Endometrial microvascular endothelial cells (primary cell): Measurements from ENCODE around the gene SLC35F1. TPM values are rescaled to one million over a fixed set of nuclear protein-coding genes. Genes with fewer than 3 reads are reported as not detected.

Experiments used
- in situ Hi-C: cut with HindIII; loops from 2 replicates; pipeline ENCODE4 v1.10.0; 2017; ENCODE audit warnings: low sequenced_read_pairs, low pct_unique_long_range_greater_than_20kb; ENCODE audit errors: inconsistent ontology term
- total RNA-seq: library from RNA; depleted of rRNA; stranded (reverse); fragments of >200 nt; gene quantifications from one replicate; pipeline ENCODE4 v1.2.3, GENCODE V29; 2015; ENCODE audit errors: inconsistent ontology term

SLC35F1 gene
- total RNA-seq, 1 donor from 2014 or later: not detected

DNA sequence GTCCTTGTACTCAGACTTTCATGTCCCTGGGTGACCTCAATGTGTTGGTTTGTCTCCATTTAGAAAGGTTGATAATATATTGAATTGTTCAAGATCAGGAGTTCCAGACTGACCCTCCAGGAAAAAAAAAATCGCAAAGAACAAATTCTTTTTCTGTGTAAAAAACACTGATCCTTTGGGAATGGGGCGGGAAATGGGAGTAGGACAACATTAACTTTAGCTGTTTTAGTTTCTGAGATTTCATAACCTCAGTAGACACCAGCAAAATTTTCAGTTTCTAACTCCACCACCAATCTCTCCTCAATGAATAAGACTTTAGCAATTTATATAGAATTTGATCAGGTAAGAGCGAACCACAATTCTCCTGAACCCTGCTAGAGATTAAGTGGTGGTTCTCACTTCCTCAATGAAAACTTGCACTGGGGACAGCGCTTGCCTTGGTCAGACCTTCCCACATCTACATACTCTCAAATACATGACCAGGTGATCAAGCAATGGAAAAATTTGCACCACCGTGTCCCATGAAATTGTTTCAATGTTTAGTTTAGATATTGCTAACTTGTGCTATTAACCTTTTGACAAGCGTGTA is 409.8 kb downstream of the SLC35F1 start:
- in situ Hi-C loops: no loop called here

DNA sequence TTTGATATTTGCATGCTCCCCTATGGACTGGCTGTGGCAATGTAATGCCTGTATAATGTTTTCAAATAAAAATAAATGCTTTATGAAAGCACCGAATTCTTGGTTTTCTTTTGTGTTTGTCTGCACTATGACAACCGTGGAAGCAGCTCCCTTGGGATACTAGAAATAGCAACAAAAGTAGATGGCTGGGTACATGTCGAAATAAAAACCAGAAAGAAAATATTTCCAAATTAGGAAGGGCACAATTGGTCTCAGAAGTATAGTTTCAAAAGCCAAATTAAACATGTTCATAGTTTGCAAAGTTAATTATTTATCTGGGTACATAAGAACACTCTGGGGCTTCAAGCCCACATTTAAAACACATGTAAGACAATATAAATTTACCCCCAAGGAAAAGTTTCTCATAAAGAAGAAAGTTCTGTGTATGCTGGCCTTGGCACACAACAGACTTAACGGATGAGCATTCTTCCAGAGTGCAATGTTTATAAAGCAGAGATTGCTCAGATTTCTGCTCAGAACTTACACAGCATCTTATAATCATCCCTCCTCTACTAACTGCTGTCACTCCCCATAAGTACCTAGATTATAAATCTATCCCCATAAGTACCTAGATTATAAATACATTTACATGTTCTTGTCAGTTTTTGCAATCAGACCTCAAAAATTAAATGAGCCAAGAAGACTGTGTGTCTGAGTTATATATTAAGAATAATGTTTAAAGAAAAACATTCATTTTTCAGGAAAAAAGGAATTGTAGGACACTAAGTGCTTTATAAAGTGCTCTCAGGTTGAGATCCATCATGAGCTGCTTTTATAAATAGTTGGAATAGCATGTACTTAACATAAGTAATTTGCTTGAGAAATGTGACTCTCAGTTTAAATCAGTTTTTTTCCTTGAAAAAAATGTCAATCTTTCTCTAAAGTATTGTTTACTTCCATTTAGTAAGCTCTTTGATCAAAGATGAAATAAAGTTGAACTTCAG is 410.8 kb downstream of the SLC35F1 start:
- in situ Hi-C loops: no loop called here

DNA sequence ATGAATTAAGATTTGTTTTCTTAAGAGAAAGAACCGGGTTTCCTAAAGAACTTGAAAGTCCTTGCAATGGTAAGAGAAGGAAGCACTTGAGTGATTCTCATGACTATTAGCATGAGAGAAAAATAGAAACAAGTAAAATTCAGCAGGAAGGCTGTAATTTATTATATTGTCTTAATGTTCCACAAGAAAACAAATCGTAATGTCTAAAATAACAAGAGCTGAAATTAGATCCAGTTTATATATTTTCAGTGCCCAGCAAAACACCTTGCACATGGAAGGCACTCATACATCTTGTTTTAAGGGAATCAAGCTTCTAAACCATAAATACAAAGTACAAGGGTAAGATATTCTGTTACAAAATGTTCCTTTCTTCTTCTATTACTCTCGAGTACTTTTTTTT is 411.6 kb downstream of the SLC35F1 start:
- in situ Hi-C loops: no loop called here

DNA sequence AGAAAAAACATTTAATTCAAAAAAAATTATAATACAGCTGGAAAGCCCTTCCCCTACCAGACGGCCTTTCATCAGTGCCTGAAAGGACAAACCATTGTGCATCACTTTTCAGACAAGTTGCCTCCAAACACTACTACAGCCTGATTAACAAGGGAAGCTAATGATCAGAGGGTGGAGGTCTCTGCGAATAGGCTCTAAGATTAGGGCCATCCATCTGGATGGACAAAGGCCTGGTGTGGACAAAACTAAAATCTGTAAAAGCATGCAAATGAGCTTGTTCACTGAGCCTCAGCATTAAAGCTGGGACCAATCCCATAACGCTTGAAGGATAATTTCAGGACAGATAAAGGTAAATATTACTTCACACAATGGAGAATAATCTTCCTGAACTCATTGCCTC is 412.4 kb downstream of the SLC35F1 start:
- in situ Hi-C loops: no loop called here

DNA sequence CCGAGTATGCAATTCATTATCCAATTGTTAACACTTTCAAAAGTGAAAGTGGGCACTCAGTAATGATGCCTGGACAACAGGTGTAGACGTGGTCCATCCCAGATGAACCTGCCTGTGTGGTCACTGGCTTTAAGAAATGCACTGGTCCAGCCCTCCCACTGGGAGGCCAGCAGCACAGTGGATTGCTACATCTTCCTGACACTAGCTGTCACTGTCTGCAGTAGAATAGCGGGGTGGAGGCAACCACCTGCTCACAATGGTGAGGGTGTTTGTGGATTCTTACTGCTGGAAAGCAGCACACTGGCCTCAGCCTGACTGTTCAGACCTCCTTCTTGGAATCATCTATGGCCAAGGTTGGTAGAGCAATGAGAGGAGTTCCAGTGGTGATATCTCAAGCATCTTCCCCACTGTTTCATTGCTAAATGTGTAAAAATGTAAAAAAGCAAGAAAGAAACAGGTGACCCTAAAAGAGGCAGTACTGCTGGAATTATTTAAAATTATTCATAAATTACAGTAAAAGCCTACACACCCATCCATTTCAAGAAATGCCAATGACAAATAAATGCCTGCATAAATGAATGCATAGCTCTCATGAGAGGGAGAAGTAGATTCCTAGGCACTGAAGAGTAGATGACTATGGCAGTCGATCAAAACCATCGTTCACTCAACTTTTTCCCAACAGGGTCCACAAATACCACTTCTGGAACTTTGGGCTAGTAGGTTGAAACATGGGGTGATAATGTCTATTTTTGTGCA is 413.0 kb downstream of the SLC35F1 start:
- in situ Hi-C loops: no loop called here

DNA sequence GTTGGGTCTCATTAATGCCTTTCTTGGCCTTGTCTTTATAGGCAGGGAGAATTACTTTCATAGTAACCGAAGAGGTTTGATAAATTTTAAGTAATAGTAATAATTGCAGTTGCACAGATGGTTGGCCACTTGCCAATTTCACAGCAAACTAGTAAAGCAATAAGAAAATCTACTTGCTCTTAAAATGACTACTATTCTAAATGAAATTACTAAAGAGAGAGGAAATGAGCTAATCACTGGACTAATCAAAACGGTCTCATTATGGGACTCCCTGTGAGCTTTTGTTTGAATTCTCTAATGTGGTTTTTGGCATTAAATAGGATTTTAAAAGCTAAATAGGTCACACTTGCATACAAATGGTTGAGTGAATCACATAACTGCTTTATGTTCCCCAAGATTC is 413.6 kb downstream of the SLC35F1 start:
- in situ Hi-C loops: no loop called here

DNA sequence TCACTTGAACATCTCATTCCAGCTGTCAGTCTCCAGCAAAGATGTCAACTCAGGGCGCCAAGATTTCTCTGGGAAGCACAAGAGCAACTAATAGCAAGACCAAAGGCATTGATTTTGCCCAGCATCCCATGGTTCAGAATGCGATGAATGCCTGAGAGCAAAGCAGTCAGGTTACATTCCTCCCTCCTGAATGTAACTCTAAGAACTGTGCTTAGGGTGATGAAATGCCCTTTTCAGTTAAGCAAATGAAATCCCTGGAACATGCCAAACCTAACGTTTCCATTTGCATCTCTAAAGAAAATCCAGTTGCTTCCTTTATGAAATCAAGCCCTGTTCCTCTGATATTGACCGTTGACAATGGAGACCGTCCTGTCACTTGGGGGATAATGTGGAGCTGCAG is 417.1 kb downstream of the SLC35F1 start:
- in situ Hi-C loops: no loop called here

DNA sequence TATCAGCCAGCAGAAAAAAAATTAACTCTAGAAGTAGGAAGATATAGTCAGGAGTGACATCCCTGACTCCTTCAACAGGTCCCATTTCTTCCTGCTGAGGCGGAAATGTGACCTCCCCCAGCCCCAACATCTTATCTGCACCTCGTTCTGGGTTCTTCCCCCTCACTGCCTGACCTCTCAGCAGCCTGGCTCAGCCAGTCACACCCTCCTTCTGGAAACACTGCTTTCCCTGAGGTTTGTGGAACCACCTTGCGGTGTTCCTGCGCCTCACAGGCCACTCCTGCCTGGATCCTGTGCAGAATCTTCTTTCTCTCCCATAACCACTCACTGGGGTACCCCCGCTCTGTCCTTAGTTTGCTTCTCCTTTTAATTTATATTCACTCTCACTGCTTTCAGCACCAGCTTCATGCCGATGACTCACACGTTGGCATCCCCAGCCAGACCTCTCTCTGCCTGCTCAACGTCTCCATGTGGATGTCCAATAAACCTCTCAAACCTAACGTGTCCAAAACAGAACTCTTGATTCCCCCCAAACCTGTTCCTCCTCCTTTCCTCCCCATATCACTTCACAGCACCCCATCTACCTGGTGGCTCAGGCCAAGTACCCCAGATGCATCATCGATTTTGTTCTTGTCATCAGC is 418.3 kb downstream of the SLC35F1 start:
- in situ Hi-C loops: no loop called here

DNA sequence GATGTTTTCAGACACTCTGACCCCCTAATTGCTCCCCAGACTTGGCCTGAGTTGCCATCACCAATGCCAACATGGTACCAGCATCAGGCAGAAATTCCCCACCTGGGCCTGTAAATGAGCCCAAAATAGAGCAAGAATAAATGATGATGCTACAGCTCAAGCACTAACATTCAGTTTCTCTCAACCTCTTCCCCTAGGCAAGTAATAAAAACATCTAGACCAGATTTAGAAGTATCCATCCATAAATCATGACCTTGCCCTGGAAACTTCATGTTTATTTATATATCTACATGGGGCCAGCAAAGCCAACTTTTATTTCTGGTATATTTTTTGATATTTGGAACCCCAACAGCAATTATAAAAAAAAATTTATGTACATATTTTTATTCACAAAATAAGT is 419.6 kb downstream of the SLC35F1 start:
- in situ Hi-C loops: no loop called here

DNA sequence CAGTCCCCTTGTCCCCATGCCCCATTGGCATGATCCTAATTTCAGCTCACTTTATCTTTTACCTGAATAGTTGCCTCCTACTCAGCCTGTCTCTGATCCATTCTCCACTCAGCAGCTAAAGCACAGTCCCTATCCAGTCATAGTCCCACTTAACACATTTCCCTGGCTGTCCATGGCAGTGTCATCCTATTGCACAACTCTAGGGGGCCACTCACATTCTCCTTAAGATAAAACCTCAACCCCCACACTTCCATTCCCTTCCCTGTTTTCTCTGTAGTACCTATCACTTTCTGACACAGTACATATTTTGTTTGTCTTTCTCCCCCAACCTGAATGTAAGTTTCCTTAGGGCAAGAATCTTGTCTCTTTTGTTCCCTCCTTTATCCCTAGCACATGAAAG is 420.2 kb downstream of the SLC35F1 start:
- in situ Hi-C loops: no loop called here

DNA sequence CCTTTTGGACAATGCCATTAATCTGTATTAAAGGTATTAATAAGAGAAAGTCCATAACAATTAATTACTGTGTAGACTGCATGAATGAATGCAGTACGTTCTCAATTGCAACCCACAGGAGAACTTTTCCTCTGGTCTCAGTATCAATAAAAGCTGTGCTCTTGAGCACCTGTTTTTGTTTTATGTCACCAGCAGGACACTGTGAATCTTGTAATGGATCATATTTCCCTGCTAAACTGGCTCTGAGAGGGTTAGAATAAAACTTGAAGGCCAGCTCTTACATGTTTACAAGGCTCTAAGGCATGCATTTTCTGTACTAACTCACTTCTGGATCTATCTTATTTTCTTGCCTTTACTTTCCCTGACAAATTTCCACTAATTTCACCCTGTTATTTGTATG is 426.7 kb downstream of the SLC35F1 start:
- in situ Hi-C loops: no loop called here

DNA sequence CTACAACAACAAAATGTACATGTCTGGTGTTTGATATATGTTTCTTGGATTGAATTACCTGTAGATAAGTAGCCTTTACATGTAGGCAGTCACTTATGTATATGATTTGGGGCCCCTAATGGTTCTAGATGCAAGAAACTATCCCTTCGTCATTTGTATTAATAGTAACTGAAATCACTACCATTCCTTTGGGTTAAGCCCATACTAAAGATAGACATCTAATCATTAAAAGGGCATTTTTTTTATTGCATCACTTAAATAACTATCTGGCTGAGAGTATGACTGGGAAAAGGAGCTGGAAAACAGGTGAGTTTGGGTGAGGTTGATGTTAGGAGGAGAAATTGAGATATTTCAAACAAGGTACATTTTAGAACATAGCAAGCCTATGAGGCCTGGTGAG is 427.6 kb downstream of the SLC35F1 start:
- in situ Hi-C loops: no loop called here

DNA sequence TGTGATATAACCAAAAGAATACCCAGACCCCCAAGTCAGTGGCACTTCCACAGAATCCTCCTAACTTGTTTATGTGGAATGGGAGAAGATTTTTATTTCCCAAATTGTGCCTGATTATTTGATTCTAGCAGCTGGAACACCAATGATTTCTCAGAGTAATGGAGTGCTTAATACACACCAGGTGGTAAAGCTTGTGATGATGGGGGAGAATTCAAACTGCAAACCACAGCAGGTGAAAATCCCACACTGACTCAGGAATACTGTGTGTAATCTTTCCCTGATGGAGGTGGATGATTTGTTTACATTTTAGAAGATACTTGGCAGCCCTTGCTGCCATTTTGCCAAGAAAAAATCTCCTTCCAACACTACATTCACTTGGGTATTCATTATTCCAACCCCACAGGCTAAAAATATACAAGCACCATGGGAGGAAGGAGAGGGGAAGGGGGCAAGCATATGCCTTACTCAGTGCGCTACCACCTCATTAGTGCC is 428.3 kb downstream of the SLC35F1 start:
- in situ Hi-C loops: no loop called here

DNA sequence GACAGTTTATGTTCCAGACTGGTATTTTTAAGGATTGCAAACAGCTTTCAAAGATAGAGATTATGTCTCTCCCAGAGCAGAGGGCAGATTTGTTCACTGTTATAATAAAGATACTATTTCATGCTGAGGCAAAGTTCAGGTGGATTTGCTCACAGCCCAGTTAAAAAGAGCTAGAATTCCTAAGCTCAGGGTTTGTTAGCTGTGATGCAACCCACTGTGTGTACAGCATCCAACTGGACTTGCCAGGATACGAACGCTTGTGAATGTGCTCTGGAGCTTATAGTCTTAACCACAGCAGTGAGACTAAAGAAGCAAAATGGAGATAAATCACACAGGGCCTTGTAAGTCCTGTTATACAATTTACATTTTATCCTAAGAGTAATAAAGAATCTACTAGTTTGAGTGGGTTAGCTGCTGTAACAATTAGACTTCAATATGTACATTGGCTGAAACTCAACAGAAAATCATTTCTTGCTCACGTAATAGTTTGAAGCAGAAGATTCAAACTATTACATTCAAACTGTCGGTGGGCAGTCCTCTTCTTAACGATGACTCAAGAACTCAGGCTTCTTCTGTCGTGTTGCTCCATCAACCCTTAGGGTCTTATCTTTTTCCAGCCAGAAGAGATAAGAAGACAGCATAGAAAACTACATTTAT is 437.1 kb downstream of the SLC35F1 start:
- in situ Hi-C loops: no loop called here

DNA sequence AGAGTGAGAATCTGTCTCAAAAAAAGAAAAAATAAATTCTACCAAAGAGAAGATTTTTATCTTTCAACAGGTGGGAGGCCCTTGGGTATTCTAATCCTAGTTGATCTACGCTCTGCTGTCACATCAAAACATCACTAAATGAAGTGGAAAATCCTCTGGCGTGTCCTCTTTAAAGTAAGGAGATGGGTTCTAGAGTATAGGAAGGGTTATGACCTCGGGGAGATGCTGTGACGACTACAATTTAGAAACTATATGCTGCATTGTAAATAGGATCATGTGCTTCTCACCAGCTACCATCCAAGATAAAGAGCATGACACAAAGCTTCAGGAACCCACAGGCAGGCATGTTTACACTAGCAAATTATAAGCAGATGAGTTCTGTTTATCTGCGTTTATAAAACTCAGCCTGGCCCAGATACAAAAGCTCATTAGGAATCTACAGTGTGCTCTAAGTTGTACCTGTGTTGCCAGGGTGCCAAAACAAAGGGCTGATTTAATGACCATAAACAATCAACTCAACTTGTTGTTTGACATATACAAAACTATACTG is 443.9 kb downstream of the SLC35F1 start:
- in situ Hi-C loops: no loop called here

DNA sequence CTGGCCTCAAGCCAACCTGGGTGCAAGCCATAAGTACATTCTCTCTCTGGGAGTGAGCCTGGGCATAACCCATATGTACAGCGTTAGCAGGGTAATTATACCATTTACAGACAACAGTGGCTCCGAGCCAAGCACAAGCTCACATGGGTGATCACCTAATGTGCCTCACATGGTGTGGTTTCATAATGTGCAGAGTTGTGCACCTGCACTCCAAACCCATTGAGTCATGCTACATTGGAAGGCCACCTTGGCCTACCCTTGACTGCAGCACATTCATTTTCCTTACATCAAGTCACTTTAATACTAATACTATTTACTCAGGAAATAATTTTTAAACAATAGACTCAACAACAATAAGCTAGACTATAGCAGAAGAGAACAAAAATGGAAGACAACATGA is 446.5 kb downstream of the SLC35F1 start:
- in situ Hi-C loops: no loop called here

DNA sequence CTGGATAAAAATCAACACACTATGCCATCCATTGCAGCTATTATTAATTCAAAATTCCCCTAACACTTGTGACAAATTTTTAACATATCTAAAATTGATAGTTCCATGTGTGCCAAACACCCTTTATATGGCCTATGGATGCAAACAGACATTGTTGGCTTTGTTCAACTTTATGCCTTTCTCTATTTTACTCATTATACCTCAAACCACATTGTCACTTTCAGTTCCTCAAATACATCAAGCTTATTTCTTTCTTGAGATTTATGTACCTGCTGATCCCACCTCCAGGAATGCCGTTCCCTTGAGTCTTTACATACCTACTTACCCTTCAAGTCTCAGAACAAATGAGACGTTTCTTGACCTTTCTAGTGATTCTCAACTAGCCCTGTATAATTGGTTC is 447.6 kb downstream of the SLC35F1 start:
- in situ Hi-C loops: no loop called here

DNA sequence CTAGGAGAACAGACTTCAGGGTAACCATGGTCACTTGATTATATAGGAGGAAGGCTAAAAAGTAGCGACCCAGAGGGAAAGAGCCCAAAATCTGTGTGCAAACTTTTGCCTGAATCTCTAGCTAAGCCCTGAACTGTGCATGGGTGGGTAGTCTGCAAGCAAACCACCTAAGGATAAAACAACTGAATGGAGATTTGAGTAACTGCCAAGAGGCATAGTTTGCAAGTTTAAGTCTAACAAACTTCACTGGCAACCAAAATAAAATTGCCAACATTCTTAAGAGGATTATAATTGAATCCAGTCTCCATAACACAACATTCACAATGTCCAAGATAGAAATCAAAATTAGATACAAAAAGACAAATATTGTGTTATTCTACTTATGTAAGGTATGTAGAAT is 449.0 kb downstream of the SLC35F1 start:
- in situ Hi-C loops: no loop called here
